Renal pelvis (tissue), 4 donors: ENCODE measurements around the gene CORO6. TPM values are rescaled to one million over a fixed set of nuclear protein-coding genes. Genes with fewer than 3 reads are reported as not detected.

Experiments
- DNase-seq: peaks from one replicate; pipeline ENCODE4 v3.0.0-alpha.2; 2013
- polyA plus RNA-seq, 3 donors: library from polyadenylated mRNA; unstranded; fragments of 120-200 nt; gene quantifications; one replicate each; pipeline ENCODE4 v1.2.1, GENCODE V29; 2013; ENCODE audit not compliant: insufficient read length in 3 of 3

CORO6 gene
- polyA plus RNA-seq, 3 donors, result 2.4 to 5.6 (median 3.8) TPM

DNA sequence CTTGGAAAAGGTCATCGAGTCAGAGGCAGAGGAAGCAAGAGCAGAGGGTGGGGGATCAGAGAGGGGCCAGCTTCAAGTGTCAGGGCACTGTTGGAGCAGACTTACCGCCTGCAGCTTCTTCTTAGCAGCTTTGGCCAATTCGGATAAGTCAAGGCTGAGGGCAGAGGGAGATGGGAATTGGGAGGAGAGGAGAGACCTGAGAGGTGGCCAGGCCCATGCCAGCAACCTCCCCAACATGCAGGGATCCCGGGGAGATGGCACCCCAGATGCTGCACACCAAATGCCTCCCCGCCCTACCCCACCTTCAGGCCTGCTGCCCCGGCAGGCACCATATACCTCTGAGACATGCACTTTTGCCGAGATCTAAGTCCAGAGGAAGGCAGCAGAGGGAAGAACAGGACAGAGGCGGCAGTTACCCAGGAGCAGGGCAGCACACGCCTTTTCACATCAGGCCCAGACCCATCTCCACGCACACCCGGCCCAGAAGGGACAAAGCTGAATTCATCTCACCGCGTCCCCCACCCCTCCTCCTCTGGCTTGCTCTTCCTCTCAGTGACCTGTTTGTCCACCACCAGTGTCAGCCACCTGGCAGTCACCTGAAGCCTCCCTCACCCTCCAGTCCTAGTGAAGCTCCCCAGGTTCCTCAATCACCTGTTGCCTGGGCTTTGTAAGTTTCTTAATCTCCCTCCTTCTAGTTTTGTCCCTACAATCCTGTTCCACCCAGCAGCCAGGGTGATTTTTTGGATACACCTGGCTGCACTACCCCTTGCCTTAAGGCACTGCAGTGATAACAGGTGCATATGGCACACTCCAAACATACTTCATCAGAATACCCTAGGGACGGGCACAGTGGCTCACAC lies 43.9 kb downstream of the CORO6 start:
- no peak for DNase-seq

DNA sequence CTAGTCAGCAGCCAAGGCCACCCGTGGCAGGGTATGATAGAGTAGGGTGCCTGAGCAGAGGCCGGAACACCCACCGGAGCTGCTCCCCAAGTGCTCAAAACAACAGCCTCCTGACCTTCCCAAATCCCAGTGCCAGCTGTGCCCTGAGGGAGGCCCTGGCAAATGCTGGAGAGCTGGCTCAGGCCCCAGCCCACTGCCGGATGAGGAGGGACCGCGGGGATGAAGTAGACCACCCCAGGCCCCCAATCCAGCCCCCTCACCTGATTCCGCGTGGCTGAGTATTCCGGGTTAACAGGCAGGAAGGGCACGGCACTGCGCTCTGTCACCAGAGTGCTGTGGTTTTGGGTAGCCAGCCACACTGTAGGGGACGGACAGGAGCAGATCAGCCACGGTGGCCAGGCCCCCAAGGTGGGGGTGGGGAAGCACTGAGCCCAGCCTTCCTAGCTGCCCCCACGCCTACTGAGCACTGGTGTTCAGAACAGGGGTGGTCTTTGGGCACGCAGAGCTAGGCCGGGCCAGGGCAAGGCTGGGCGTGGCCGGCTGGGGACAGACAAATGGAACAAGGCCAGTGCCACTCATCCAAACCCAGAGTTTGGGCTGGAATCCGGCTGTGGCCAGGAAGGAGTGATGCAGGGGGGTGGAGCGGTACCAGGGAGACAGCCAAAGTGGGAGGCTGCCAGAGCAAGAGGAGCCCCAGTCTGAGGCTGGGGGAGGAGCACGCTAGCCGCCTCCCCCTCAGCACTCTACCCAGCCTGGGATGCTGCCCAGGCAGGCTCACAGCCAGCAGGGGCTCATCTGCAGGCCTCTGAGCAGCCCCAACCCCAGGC lies 45.1 kb downstream of the CORO6 start:
- no peak for DNase-seq

DNA sequence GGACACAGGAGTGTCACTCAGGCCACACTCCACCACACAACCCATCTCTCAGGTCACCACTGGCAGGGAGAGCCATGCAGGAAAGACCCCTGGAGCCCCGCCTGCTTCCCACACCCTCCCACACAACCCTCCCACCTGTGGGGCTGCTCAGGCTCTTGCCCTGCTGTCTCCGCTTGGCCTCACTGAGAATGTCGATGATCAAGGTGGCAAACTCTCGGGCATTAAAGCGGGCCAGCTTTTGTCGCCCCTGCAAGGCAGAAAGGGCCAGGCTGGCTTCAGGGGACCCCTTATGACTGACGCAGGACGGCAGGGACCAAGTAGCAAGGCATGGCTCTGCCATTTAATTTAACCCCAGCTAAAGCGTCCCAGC lies 45.7 kb downstream of the CORO6 start:
- DNase-seq, result no peak

DNA sequence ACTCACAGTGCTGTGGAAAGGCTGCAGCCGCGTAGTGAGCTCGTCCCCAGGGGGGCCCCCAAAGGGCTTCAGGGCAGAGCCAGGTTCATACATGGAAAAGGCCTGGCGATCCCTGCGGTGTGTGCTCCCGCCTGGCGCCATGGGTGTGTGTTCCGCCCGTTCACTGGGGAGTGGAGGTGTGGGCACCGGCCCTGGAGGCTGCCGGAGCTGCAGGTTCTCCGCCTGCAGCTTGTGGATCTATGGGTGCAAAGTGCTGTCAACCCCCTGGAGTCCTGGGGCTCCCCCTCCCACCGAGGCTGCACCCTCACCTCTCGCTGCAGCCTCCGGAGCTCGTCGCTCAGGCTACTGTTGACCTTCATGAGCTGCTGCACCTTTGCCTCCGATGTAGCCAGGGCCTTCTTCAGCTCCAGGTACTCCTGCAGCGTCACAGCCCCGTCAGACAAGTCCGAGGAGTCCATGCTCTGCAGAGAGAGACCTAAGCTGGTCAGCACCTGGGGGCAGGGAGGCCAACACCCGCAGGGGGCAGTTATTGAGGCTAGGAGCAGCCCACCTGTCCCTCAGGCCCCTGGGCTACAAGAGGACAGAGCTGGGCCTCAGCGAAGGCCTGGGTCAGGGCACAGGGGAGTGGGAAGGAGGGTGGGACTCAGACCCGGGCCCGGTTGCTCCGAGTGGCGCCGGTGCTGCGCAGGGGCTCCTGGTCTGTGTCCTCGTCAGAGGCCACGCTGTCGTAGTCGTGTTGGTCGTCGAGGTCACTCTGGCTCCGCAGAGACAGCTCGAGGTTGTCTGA lies 46.3 kb downstream of the CORO6 start:
- DNase-seq, result no peak

DNA sequence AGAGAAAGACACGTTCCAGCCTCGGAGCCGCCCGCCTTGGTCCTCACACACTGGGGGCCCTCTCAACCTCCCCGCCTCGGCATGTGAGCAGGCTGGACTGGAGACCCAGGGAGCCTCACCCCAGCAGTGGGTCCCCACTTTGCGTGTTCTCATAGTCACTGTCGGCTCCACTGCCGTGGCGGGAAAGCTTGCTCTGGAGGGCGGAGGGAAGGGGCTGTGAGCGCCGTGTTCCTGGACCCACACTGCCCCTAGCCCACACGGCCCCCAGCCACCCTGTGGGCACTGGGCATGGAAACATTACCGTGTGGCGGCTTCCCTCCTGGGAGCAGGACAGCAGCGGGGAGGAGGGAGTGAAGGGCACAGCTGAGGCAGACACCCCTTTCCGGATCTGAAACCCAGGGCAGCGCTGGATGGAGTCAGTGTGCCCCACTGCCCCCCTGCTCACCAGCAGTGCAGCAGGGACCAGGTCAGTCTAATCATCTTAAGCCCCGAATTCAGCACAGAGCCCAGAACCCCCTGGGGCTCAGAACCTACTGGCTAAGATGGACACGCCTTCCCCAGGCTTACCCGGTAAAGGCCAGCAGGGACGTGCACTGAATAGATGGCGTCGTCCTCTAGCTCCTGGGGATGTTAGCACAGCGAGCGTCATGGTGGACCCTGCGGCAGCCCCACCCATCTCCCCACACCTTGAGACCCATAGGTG lies 47.0 kb downstream of the CORO6 start:
- DNase-seq, result no peak

DNA sequence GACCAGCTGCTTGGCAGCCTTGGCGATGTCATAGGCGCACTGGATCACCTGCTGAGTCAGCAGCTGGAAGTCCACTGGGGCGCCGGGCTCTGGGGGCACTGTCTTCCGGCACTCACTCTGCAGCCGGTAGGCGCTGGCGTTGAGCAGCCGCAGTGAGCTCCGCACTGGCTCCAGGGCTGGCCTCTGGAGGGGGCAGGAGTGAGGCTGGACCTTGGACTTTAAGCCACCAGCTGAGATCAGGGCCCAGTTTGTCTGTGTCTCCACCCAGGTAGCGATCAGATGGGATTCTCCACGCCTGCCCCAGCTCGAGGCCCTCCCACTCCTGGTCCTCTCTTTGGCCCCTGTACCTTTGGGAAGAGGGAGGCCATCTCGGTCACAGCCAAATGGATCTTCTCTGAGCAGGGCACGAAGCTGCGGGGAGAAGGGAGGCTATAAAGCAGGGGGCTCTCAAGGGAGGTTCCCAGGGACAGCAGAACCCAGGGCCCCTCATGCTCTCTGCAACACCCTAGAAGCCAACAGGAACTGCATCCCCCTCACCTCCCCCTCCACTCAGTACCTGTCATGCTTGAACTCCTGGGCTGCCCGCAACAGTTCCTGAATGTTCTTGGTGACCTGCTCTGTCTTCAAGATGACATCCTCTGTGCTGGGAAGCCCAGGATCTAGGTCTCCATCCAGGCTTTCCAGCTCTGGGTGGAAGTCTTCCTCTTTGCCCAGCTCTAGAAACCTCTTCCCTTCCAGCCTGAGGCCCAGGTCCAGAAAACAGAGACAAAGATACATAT lies 47.8 kb downstream of the CORO6 start:
- no peak for DNase-seq

DNA sequence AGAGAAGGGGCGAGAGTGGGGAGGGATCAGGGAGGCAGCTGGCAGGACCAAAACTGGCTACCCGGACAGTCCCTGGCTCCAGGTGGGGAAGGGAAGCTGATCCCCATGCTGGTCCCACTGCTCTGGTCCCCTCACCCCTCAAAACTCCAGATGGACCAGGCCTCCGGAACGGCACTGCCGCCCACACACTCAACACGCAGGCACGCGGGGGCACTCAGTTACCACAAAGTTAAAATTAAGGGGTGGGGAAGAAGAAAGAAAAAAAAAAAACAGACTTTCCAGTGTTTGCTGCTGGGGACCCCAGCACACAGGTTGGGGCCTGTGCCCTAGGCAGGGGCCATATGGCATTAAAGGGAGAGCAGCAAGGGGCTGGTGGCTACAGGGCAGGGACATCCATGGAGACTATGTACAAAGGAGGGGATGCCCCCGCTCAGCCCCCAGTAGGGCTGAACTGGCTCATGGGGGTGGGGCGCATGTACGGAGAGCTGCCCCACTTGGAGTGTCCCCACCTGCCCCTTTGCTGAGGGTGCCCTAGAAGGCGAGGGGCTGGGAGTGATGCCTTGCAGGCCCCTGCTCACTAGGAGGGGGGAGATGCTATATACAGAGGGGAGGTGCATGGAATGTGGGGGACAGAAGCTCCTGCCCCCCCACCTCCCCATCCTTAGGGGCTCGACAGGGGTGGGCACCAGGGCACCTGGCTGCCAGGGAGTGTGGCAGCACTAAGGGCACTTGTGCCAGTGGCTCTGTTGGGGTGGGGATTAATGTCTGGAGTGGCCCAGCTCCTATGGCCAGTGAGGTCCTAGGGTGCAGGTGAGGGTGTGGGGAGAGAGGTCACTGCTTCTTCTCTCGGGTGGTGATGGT lies 48.6 kb downstream of the CORO6 start:
- no peak for DNase-seq

DNA sequence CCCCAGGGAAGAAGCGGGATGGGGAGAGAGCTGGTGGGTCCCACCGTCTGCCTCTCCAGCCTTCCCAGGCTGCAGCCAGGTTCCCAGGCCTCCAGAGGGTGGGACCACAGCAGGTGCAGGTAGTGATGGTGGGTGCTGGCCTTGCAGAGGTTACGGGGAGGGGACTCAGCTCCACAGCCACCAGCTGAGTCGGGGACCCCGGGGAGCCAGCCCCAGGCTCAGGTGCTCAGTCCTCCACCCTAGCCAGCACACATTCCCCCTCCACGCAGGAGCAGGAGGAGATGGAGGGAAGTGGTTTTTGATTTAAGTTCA lies 49.2 kb downstream of the CORO6 start:
- DNase-seq, result no peak

DNA sequence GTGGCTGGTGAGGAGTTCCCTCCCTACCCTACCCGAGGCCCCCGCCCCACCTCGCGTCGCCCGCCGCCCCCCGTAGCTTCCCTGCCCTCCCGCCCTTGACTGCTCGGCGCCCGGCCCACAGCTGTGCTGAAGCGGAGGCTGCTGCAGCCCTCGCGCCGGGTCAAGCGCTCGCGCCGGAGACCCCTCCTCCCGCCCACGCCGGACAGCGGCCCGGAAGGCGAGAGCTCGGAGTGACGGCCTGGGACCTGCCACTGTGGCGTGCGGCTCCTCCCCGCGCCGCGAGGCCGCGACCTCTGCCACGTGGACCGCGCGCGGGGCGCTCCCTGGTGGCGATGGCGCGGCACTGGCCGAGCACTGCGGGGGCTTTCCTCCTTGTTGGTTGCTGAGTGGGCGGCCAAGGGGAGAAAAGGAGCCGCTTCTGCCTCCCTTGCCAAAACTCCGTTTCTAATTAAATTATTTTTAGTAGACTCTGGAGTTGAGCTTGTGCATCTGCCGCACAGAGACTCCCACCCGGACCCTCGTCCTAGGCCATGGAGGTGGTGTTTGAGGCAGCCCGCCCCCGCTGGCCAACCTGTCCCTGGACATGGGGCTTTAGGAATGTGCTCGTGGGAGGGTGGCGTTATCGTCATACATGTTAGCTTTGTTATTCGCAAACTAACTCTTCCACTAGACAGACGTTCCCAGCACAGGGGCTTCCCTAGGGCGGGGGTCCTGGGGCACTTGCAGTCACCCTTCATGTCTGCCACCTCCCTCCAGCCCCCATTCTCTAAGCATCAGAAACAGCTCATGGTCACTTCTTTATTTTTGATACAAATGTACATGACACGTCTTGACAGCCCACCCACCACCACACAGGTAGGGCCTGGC lies 49.8 kb downstream of the CORO6 start:
- DNase-seq, result peak; percentile 60

DNA sequence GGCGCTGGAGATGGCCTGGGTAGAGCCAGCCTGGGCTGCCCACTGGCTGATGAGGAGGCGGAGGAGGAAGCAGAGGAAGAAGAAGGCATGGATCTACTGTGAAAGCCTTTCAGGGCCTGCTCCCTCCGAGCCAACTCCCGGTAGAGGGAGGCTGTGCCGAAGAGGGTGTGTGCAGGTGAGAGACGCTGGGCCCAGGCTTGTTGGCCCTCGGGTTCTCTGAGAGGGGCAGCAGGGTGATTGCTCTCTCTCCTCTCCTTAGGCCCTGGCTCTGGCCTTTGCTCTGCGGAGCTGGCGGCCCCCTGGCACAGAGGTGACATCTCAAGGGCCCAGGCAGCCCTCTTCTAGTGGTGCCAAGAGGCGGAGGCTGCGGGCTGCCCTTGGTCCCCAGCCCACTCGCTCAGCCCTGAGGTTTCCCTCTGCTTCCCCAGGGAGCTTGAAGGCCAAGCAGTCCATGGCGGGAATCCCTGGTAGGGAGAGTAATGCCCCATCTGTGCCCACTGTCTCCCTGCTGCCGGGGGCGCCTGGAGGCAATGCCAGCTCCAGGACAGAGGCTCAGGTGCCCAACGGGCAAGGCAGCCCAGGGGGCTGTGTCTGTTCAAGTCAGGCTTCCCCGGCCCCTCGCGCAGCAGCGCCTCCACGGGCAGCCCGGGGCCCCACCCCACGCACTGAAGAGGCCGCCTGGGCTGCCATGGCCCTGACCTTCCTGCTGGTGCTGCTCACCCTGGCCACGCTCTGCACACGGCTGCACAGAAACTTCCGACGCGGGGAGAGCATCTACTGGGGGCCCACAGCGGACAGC lies 50.6 kb downstream of the CORO6 start:
- no peak for DNase-seq

DNA sequence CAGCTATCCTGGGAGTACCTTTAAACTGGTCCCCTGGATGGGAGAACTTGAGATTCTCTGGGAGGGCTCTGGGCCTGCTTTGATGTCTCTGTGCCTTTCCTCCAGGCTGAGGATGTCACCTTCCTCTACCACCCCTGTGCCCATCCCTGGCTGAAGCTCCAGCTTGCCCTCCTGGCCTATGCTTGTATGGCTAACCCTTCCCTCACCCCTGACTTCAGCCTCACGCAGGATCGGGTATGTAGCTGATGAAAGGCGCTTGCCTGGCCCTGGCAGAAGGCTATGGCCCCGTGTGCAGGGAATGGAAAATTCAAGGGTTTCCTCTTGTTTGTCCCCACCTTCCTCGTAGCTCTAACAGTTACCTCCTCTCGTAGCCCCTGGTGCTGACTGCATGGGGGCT lies 51.2 kb downstream of the CORO6 start:
- no peak for DNase-seq

DNA sequence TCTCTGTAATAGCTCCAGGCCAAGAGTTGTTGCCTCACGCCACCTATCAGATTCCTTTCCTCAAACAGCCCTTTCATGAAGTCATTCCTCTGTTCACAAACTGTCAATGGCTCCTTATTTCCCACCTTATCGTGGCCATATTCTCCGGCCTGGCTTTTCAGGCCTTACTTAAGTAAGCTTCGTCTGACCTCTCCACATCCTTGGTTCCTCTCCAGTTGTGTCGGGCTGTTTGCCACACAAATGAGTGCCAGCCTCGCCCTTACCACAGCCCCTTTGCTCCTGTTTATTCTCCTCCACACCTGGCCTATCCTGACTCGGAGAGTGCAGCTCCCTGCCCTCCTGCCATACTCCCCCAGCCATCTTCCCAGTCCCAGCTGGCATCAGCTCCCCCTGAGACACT lies 52.2 kb downstream of the CORO6 start:
- no peak for DNase-seq

DNA sequence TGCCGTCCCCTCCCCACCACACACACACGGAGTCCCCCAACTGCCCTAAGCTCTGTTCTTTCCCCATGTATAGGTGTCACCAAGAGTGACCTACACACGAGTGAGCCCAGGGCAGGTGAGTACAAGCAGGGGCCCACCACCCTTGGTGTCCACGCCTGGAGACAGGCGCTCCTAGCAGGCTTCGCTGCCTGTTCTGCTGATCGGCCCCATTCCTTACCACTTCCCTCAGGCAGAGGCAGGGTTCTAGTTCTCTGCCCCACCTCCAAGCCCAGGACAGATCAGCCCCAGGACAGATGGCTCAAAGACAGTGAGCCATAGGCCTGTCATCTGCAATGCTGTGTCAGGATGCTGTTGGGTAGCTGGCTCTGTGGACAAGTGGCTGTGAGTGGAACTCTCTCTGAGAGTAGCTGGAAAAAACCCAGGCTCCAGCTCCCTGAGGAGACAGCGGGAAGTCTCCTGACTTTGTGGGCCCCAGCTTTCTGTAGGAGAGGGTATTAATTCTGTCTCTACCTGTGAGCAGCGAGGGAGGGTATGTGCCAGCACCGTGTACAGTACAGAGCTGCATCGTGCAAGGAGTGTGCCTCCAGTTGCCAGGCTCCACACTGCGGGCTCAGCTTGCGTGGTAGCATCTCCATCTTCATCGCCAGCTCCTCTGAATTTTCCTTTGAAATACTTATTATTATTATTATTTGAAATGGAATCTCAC lies 53.3 kb downstream of the CORO6 start:
- DNase-seq, result no peak

DNA sequence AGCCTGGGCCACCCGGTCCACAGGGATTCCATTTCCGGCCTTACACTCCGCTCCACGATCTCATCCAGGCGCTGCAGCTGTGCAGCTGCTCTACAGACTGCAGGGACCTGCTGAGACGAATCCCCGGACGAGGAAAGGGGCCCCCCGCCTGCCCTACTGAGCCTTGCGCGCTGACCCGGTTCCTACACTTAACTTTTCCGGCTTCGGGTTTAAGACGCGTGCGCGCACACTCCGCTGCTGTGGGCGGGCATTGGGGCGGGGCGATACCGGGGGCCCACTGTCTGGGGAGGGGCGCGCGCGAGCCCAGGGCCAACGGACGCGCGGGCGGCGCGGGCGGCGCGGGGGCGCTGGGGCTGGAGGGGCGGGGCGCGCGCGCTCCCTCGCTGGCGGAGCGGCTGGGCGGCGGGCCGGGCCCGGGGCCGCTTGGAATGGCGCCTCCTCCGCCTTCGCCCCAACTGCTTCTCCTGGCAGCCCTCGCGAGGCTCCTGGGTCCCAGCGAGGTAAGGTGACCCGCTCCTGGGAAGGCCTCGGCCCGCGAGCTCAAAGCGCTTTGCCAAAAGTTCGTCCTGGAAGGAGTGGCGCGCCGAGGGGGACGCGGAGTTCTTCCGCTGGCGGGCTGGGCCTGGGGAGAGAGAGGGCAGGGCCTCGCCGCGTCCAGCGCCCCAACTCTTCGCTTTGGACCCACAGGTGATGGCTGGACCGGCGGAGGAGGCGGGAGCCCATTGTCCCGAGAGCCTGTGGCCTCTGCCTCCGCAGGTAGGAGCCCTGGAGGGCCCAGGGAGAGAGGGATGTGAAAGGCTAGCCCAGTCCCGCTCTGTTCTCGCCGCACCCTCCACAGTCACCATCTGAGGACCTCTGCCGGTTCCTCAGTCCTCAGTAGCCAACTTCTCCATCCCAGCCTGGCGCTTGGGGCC lies 54.1 kb downstream of the CORO6 start, which contains the start of gene TP53I13:
TSS of gene TP53I13 (plus strand) at position 371 of the 914 bp plus-strand sequence. CDS start at position 429, 58 bp downstream.
- peak; percentile 83 for DNase-seq

DNA sequence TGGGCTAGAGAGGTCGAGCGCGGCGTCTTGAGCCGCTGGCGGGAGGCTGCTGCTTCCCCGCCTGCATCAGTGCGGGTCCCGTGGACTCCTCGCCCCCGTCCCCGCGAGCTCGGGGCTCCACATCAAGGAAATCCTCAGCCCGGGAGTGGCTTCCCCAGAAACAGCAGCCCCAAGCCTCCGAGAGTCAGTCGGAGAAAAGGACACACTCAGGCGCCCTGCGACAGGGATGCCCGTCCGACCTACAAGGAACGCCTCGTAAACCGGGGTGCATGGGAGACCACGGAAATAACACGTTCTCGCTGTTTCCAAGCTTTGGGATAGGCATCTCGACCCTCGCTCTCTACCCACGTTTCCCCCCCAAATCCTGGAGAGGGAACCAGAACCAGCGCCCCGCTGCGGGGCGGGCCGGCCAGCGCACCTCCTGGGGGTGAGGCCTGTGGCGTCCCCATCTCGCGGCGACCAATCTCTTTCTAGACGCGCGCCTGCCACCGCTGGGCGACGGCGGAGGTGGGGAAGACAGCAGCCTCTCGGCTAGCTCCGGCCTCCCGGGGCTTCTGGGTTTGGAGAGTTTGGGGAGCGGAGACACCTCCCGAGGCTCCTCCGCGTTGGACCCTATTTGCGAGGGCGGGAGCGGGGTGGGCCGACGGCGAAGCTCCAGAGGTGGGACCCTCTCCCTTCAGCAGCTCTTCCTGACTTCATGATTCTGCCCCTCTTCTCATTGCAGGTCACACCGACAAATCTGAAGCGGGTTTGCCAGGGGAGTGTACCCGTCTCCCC lies 55.0 kb downstream of the CORO6 start:
- no peak for DNase-seq

DNA sequence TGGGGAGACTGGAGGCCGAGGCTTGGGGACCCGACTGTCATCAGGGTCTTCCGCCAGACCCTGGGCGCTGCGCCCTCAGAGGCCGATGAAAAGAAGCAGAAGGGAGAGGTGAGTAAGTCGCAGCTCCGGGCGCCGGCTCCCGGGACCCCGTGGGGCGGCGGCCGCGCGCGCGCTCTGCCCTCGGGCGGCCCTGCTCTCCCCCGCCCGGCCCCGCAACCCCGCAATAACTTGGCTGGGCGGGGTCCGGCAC lies 55.5 kb downstream of the CORO6 start:
- DNase-seq, result no peak
